ENCODE data around the gene TMEM200C.
"Not testable (repeated sequence)": the region's sequence is repeated elsewhere in the genome, so short reads cannot be mapped to it uniquely, and the experiment has no call there.

The TMEM200C gene

GRCh38 chr18:5891854-5892215, 3.5 kb downstream of the TMEM200C start:
- no peak for DNase-seq (ENCODE audit: low read depth)

GRCh38 chr18:5891184-5891853, 4.0 kb downstream of the TMEM200C start:
- no peak for DNase-seq (ENCODE audit: low read depth)

- DNase-seq (ENCODE audit: low read depth) = no peak
Measured at GRCh38 chr18:5890331-5891183, 4.8 kb downstream of the TMEM200C start.

GRCh38 chr18:5885361-5885760, 10.0 kb downstream of the TMEM200C start:
- DNase-seq (ENCODE audit: low read depth) = no peak

- no peak for DNase-seq (ENCODE audit: low read depth)
Measured at GRCh38 chr18:5884375-5884774, 10.9 kb downstream of the TMEM200C start.

- peak; percentile 3 for DNase-seq (ENCODE audit: low read depth)
Measured at GRCh38 chr18:5879479-5879882, 15.8 kb downstream of the TMEM200C start.

- no peak for DNase-seq (ENCODE audit: low read depth)
Measured at GRCh38 chr18:5876891-5877290, 18.4 kb downstream of the TMEM200C start.

- no peak for DNase-seq (ENCODE audit: low read depth)
Measured at GRCh38 chr18:5874336-5874735, 21.0 kb downstream of the TMEM200C start.

GRCh38 chr18:5872886-5873285, 22.4 kb downstream of the TMEM200C start:
- no peak for DNase-seq (ENCODE audit: low read depth)

- no peak for DNase-seq (ENCODE audit: low read depth)
Measured at GRCh38 chr18:5871426-5871825, 23.9 kb downstream of the TMEM200C start.

GRCh38 chr18:5868218-5868854, 27.0 kb downstream of the TMEM200C start:
- peak; percentile 85 for DNase-seq (ENCODE audit: low read depth)

GRCh38 chr18:5865521-5865920, 29.8 kb downstream of the TMEM200C start:
- DNase-seq (ENCODE audit: low read depth) = no peak

GRCh38 chr18:5862127-5862526, 33.2 kb downstream of the TMEM200C start:
- not testable (repeated sequence) for DNase-seq (ENCODE audit: low read depth)

- DNase-seq (ENCODE audit: low read depth) = no peak
Measured at GRCh38 chr18:5857180-5857579, 38.1 kb downstream of the TMEM200C start.

- no peak for DNase-seq (ENCODE audit: low read depth)
Measured at GRCh38 chr18:5853253-5853652, 42.1 kb downstream of the TMEM200C start.

GRCh38 chr18:5851998-5852397, 43.3 kb downstream of the TMEM200C start:
- DNase-seq (ENCODE audit: low read depth) = no peak

GRCh38 chr18:5842653-5843052, 52.7 kb downstream of the TMEM200C start:
- no peak for DNase-seq (ENCODE audit: low read depth)

- no peak for DNase-seq (ENCODE audit: low read depth)
Measured at GRCh38 chr18:5841518-5841917, 53.8 kb downstream of the TMEM200C start.

GRCh38 chr18:5840547-5840946, 54.8 kb downstream of the TMEM200C start:
- DNase-seq (ENCODE audit: low read depth) = no peak

GRCh38 chr18:5840025-5840424, 55.3 kb downstream of the TMEM200C start:
- DNase-seq (ENCODE audit: low read depth) = no peak

GRCh38 chr18:5839102-5839501, 56.2 kb downstream of the TMEM200C start:
- DNase-seq (ENCODE audit: low read depth) = no peak

Measured in fibroblast of the conjunctiva (primary cell).